ENCODE data around the gene DHRSX.

DNA sequence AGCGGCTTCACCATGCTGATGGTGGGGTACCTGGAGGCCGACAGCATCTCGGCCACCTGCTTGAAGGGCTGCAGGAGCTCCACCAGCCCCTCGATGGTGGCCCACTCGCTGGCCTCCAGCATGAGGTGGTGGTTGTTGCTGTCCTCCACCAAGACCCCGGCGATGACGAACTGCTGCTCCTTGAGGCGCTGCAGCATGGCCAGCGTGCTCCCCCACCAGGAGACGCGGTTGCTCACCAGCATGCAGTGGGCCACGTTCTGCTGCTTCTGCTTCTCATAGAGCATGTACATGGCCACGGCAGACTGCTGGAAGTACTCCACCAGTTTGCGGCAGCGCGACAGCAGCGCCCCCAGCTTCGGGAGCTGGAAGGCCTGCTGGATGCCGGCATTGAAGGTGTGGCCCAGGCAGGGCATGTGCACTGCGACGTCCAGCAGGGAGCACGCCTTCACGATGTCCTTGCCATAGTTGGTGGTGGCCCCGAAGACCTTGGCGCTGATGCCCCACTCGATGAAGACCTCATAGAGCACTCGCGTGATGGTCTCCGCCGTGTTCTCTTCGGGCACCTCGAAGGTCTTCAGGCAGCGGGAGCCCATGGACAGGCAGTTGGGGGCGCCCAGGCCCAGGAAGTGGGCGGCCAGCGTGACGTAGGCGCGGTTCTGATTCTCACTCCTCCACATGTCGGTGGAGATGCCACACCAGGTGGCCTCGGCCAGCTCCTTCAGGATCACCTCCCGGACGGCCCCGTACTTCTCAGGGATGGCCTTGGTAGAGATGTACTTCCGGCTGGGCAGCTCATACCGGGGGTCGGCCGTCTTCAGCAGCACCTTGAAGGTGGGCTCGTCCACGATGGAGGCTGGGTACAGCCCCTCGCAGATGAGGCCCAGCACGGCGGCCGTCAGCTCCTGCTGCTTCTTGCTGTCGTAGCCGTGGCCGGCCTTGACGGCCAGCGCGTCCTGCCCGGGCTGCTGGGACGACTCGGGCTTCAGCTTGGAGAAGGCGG, 11.0 kb downstream of the DHRSX start:
- TF ChIP-seq EZH2 (IDR thresholded peaks at IDR 0.05) (no peak), POLR2AphosphoS5 (IDR thresholded peaks at IDR 0.05; ENCODE audit: borderline replicate concordance, low read depth, low read length) (no peak)

Measured in SK-N-MC (cell line).